ENCODE results near the gene SPTAN1.

DNA sequence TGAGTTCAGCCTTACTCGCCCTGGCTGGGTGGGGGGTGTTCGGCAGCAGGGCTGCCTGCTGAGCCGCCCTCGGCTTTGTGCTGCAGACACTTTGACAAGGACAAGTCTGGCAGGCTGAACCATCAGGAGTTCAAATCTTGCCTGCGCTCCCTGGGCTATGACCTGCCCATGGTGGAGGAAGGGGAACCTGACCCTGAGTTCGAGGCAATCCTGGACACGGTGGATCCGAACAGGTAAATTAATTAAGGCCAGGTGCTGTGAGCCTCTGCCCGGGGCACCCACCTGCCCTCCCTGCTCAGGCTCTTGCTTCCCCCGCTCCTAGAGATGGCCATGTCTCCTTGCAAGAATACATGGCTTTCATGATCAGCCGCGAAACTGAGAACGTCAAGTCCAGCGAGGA lies 80.1 kb downstream of the SPTAN1 start:
- TF ChIP-seq, protein P1, sequence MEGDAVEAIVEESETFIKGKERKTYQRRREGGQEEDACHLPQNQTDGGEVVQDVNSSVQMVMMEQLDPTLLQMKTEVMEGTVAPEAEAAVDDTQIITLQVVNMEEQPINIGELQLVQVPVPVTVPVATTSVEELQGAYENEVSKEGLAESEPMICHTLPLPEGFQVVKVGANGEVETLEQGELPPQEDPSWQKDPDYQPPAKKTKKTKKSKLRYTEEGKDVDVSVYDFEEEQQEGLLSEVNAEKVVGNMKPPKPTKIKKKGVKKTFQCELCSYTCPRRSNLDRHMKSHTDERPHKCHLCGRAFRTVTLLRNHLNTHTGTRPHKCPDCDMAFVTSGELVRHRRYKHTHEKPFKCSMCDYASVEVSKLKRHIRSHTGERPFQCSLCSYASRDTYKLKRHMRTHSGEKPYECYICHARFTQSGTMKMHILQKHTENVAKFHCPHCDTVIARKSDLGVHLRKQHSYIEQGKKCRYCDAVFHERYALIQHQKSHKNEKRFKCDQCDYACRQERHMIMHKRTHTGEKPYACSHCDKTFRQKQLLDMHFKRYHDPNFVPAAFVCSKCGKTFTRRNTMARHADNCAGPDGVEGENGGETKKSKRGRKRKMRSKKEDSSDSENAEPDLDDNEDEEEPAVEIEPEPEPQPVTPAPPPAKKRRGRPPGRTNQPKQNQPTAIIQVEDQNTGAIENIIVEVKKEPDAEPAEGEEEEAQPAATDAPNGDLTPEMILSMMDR (IDR thresholded peaks at IDR 0.05), result no peak
- no peak for TF ChIP-seq EP300 (IDR thresholded peaks at IDR 0.05)
- no peak for TF ChIP-seq POLR2A (IDR thresholded peaks at IDR 0.05)
